Measurements from ENCODE around the gene ENOX1. TPM values are rescaled to one million over a fixed set of nuclear protein-coding genes. Genes with fewer than 3 reads are reported as not detected.

Gene ENOX1
- total and polyA plus RNA-seq, 2 of the 8 experiments (the other 6 are each of a cell fraction or from before 2014, with no cell fraction given) = 0.23 to 0.37 TPM

GRCh38 chr13:43676320-43676719, 110.5 kb downstream of the ENOX1 start:
- Histone ChIP-seq H3K36me3 (ENCODE audit: control insufficient read depth in 2 of 4, insufficient read depth in 4 of 4, low read length in 3 of 4) (no peaks in the 10 kb centered on the region), H3K27ac (ENCODE audit: low read depth, low read length) (no peak overlapping the region), H3K23me2 (ENCODE audit: low read depth, low read length) (no peaks in the 10 kb centered on the region), H3K9ac (replicated peaks in 1 of 4; ENCODE audit: extremely low read depth in 1 of 4, low read depth in 3 of 4, low read length in 3 of 4) (no peak overlapping the region), H3K14ac (ENCODE audit: insufficient read length) (no peak overlapping the region), H2BK5ac (ENCODE audit: low read depth, low read length) (no peak overlapping the region), H3K4ac (replicated peaks; ENCODE audit: insufficient read length, low read depth, low read length) (no peak overlapping the region), H2BK120ac (replicated peaks; ENCODE audit: low read depth, low read length) (no peak overlapping the region), H3K9me3 (ENCODE audit: insufficient read depth in 2 of 2, low read depth in 1 of 2, low read length in 1 of 2) (no peaks in the 10 kb centered on the region), H4K20me1 (replicated peaks in 1 of 2; ENCODE audit: control insufficient read depth in 1 of 2, insufficient read depth in 2 of 2, low read length in 2 of 2) (no peaks in the 10 kb centered on the region), H4K8ac (ENCODE audit: extremely low read depth, insufficient read depth, low read length) (no peak overlapping the region), H3K23ac (ENCODE audit: insufficient read length) (no peak overlapping the region), H3K18ac (ENCODE audit: extremely low read depth, low read length) (no peak overlapping the region), H3K4me3 (ENCODE audit: extremely low read depth in 1 of 4, insufficient read depth in 2 of 4, low read depth in 3 of 4, low read length in 4 of 4) (no peak overlapping the region), H3K79me2 (ENCODE audit: control insufficient read depth in 1 of 2, insufficient read depth in 2 of 2, low read length in 2 of 2) (no peaks in the 10 kb centered on the region), H2BK12ac (ENCODE audit: low read depth, low read length) (no peak overlapping the region), H3K27me3 (replicated peaks in 1 of 4; ENCODE audit: control insufficient read depth in 3 of 4, extremely low read depth in 1 of 4, insufficient read depth in 3 of 4, low read length in 3 of 4) (no peaks in the 10 kb centered on the region), H2AK5ac (ENCODE audit: low read depth, low read length) (no peak overlapping the region), H2BK15ac (ENCODE audit: low read length) (no peak overlapping the region), H3K56ac (replicated peaks; ENCODE audit: insufficient read length, low read depth, low read length) (no peak overlapping the region), H3K79me1 (ENCODE audit: low read depth, low read length) (no peaks in the 10 kb centered on the region), H4K5ac (ENCODE audit: insufficient read length, low read depth, low read length) (no peak overlapping the region), H4K91ac (replicated peaks; ENCODE audit: insufficient read length, low read length) (no peak overlapping the region), H2AFZ (ENCODE audit: low read length) (no peak overlapping the region), H2BK20ac (ENCODE audit: low read length) (no peak overlapping the region), H3K4me1 (replicated peaks in 1 of 4; ENCODE audit: control insufficient read depth in 3 of 4, insufficient read depth in 4 of 4, low read length in 3 of 4) (peaks cover 0 to 3% (median 0%) of the 10 kb centered on the region in 4 experiments; a peak in 1 of 7 replicates), H3K4me2 (ENCODE audit: insufficient read depth in 1 of 2, low read depth in 2 of 2, low read length in 2 of 2) (no peak overlapping the region)
- TF ChIP-seq RNF2 (IDR thresholded peaks at IDR 0.05; ENCODE audit: borderline replicate concordance, low read depth, low read length, missing control alignments, poor library complexity, severe bottlenecking) = no peak
- TF ChIP-seq ASH2L (IDR thresholded peaks at IDR 0.05; ENCODE audit: low read length) = no peak
- no peak for TF ChIP-seq POLR2AphosphoS5 (IDR thresholded peaks at IDR 0.05; ENCODE audit: low read depth, low read length)
- no peak for TF ChIP-seq YY1 (IDR thresholded peaks at IDR 0.05; ENCODE audit: low read depth, low read length)
- DNase-seq (ENCODE audit: low read depth in 1 of 2, low spot score in 2 of 2) (no peak), FAIRE-seq (no peak)
- ChIA-PET POLR2A (ENCODE audit: partially characterized antibody) (no interaction called here), CTCF (ENCODE audit: partially characterized antibody) (interaction anchor here (0.8 kb wide), 2 partner anchors 8 to 34 kb away, joined by 3 read pairs; no protein-coding TSS in a partner anchor)
- WGBS, 2 experiments (ENCODE audit: extremely low coverage in 1 of 2, insufficient coverage in 1 of 2, insufficient read length in 1 of 2, insufficient replicate concordance in 2 of 2, low coverage in 1 of 2, low lambda C conversion rate in 2 of 2, missing lambda C conversion rate in 1 of 2) = 86% methylated on average over 1 of the region's 1 CpG; no CpG with 5 or more reads in 1 of the 2 experiments

Measured in H1 (cell line).